Effector memory CD8-positive, alpha-beta T cell (primary cell): ENCODE measurements around the gene TNNT2.

Source experiments
- ATAC-seq: fragments of 150-1000 bp; cut with Tn5 transposase; replicated peaks from 2 replicates; pipeline ENCODE4 v1.10.0; 2021; ENCODE audit warnings: mild to moderate bottlenecking, moderate library complexity
- DNase-seq, 3 experiments: peaks; one replicate each; pipeline ENCODE4 v3.0.0; 2021
- H3K27ac Mint-ChIP-seq, 2 donors: one replicate each; pipeline ENCODE4 v1.8.0; 2022; ENCODE audit warnings: mild to moderate bottlenecking in 2 of 2, mixed read lengths in 2 of 2, moderate library complexity in 2 of 2
- H3K27me3 Mint-ChIP-seq, 2 donors: one replicate each; pipeline ENCODE4 v1.8.0; 2022; ENCODE audit warnings: mixed read lengths in 2 of 2
- H3K36me3 Mint-ChIP-seq: one replicate; pipeline ENCODE4 v1.8.0; 2022; ENCODE audit warnings: mild to moderate bottlenecking, moderate library complexity, mixed read lengths; ENCODE audit not compliant: insufficient read depth
- H3K4me1 Mint-ChIP-seq, 2 donors: one replicate each; pipeline ENCODE4 v1.8.0; 2022; ENCODE audit warnings: low read depth in 2 of 2, mixed read lengths in 2 of 2
- H3K4me3 Mint-ChIP-seq, 2 donors: one replicate each; pipeline ENCODE4 v1.8.0; 2022; ENCODE audit warnings: mild to moderate bottlenecking in 2 of 2, mixed read lengths in 2 of 2, moderate library complexity in 2 of 2
- H3K9me3 Mint-ChIP-seq, 2 donors: one replicate each; pipeline ENCODE4 v1.8.0; 2022; ENCODE audit warnings: mixed read lengths in 2 of 2

TNNT2 gene

GRCh38 chr1:201312298-201312697 is 65.2 kb downstream of the TNNT2 start:
- H3K4me3 Mint-ChIP-seq: no peak overlapping the region
- H3K4me1 Mint-ChIP-seq: no peaks in the 10 kb centered on the region
- no peak for DNase-seq
- H3K27ac Mint-ChIP-seq: no peak overlapping the region
- no peaks in the 10 kb centered on the region for H3K9me3 Mint-ChIP-seq
- no peaks in the 10 kb centered on the region for H3K36me3 Mint-ChIP-seq
- no peak for ATAC-seq
- peaks cover 45 to 98% of the 10 kb centered on the region in 2 donors for H3K27me3 Mint-ChIP-seq

GRCh38 chr1:201311356-201312011 is 66.0 kb downstream of the TNNT2 start:
- no peaks in the 10 kb centered on the region for H3K9me3 Mint-ChIP-seq
- H3K4me1 Mint-ChIP-seq: no peaks in the 10 kb centered on the region
- no peak for ATAC-seq
- H3K4me3 Mint-ChIP-seq: no peak overlapping the region
- no peak overlapping the region for H3K27ac Mint-ChIP-seq
- peaks cover 45 to 94% of the 10 kb centered on the region in 2 donors for H3K27me3 Mint-ChIP-seq
- no peaks in the 10 kb centered on the region for H3K36me3 Mint-ChIP-seq
- no peak for DNase-seq

- no peak for ATAC-seq
- no peak for DNase-seq
- Mint-ChIP-seq H3K9me3 (no peaks in the 10 kb centered on the region), H3K4me1 (no peaks in the 10 kb centered on the region), H3K27me3 (peaks cover 43 to 94% of the 10 kb centered on the region in 2 donors), H3K27ac (no peak overlapping the region), H3K4me3 (no peak overlapping the region), H3K36me3 (no peaks in the 10 kb centered on the region)
Measured at GRCh38 chr1:201310986-201311355, 66.5 kb downstream of the TNNT2 start.

- no peak overlapping the region for H3K4me3 Mint-ChIP-seq
- H3K27me3 Mint-ChIP-seq: peaks cover 38 to 94% of the 10 kb centered on the region in 2 donors
- H3K4me1 Mint-ChIP-seq: no peaks in the 10 kb centered on the region
- no peak for DNase-seq
- no peak for ATAC-seq
- H3K36me3 Mint-ChIP-seq: no peaks in the 10 kb centered on the region
- H3K9me3 Mint-ChIP-seq: no peaks in the 10 kb centered on the region
- no peak overlapping the region for H3K27ac Mint-ChIP-seq
Measured at GRCh38 chr1:201310251-201310985, 67.1 kb downstream of the TNNT2 start.

- H3K4me1 Mint-ChIP-seq: no peaks in the 10 kb centered on the region
- H3K27me3 Mint-ChIP-seq: peaks cover 30 to 92% of the 10 kb centered on the region in 2 donors
- H3K9me3 Mint-ChIP-seq: no peaks in the 10 kb centered on the region
- no peaks in the 10 kb centered on the region for H3K36me3 Mint-ChIP-seq
- no peak overlapping the region for H3K4me3 Mint-ChIP-seq
- no peak overlapping the region for H3K27ac Mint-ChIP-seq
- ATAC-seq: no peak
- no peak for DNase-seq
Measured at GRCh38 chr1:201309416-201309815, 68.1 kb downstream of the TNNT2 start.
